CD4-positive, alpha-beta T cell (primary cell): ENCODE data around the gene ZNF3. TPM values are rescaled to one million over a fixed set of nuclear protein-coding genes. Genes with fewer than 3 reads are reported as not detected.

Source experiments
- ATAC-seq: fragments of 200-7000 bp; cut with Tn5 transposase; one replicate; pipeline ENCODE4 v1.10.0; 2022; ENCODE audit warnings: mild to moderate bottlenecking; ENCODE audit not compliant: poor library complexity
- CTCF ChIA-PET: fragments of 350-600 bp; sonication (Branson Sonifier 250); formaldehyde crosslinking; loops from one replicate; lab custom pipeline; 2021; ENCODE audit warnings: antibody characterized with exemption, inconsistent platforms; lab: Charles Lee
- POLR2A ChIA-PET: fragments of 350-600 bp; sonication (Branson Sonifier 250); formaldehyde crosslinking; loops from one replicate; lab custom pipeline; 2021; ENCODE audit warnings: antibody characterized with exemption, inconsistent platforms; lab: Charles Lee
- DNase-seq, 14 experiments: peaks; one replicate each; pipeline ENCODE4 v3.0.0-alpha.2; 2013 to 2020; ENCODE audit warnings: mixed read lengths in 2 of 14
- H3K27ac ChIP-seq, 2 donors: one replicate each; pipeline versions ENCODE4 v1.5.1 to v1.7.0; 2013; ENCODE audit warnings: low read length in 2 of 2, low read depth in 1 of 2, mild to moderate bottlenecking in 1 of 2
- H3K27me3 ChIP-seq, 2 experiments: 1 replicate in 1 of 2; 2 replicates in 1 of 2; pipeline versions ENCODE4 v1.6.1 to v1.7.0; 2013; ENCODE audit warnings: low read length in 2 of 2, control low read depth in 1 of 2, mild to moderate bottlenecking in 1 of 2, moderate library complexity in 1 of 2; ENCODE audit not compliant: insufficient read depth in 2 of 2, control insufficient read depth in 1 of 2
- H3K36me3 ChIP-seq: one replicate; pipeline ENCODE4 v1.6.1; 2013; ENCODE audit warnings: low read length, control low read depth; ENCODE audit not compliant: insufficient read depth
- H3K4me1 ChIP-seq: one replicate; pipeline ENCODE4 v1.6.1; 2013; ENCODE audit warnings: low read length, control low read depth; ENCODE audit not compliant: insufficient read depth
- H3K4me3 ChIP-seq: one replicate; pipeline ENCODE4 v1.5.1; 2013; ENCODE audit warnings: mild to moderate bottlenecking, low read length, moderate library complexity
- H3K9me3 ChIP-seq, 2 experiments: 1 replicate in 1 of 2; 2 replicates in 1 of 2; pipeline versions ENCODE4 v1.6.1 to v1.7.0; 2013; ENCODE audit warnings: low read length in 2 of 2, mild to moderate bottlenecking in 2 of 2, control low read depth in 1 of 2, moderate library complexity in 1 of 2; ENCODE audit not compliant: control insufficient read depth in 1 of 2, insufficient read depth in 1 of 2
- H3K27ac Mint-ChIP-seq: one replicate; pipeline ENCODE4 v1.8.0; 2020; ENCODE audit warnings: mixed read lengths
- H3K27me3 Mint-ChIP-seq: one replicate; pipeline ENCODE4 v1.8.0; 2021; ENCODE audit warnings: mixed read lengths
- H3K36me3 Mint-ChIP-seq: one replicate; pipeline ENCODE4 v1.8.0; 2021; ENCODE audit warnings: low read depth, mixed read lengths
- H3K4me1 Mint-ChIP-seq: one replicate; pipeline ENCODE4 v1.8.0; 2021; ENCODE audit warnings: low read depth, mixed read lengths
- H3K4me3 Mint-ChIP-seq: one replicate; pipeline ENCODE4 v1.8.0; 2020; ENCODE audit warnings: mild to moderate bottlenecking, mixed read lengths
- H3K9me3 Mint-ChIP-seq: one replicate; pipeline ENCODE4 v1.8.0; 2020; ENCODE audit warnings: mixed read lengths
- CTCF ChIP-seq: fragments of 200-600 bp; IDR thresholded peaks from one replicate; pipeline ENCODE4 v1.8.0; 2022; ENCODE audit warnings: antibody characterized with exemption, mild to moderate bottlenecking
- intact Hi-C, 2 experiments: fragments of 100-400 bp; cut with DNase I in 1 of 2; cut with micrococcal nuclease in 1 of 2; formaldehyde crosslinking; loops; one replicate each; pipeline versions ENCODE4 v1.15.1 to v1.9.0; 2023 to 2025; cut with DNase I, micrococcal nuclease
- microRNA-seq: library from miRNA; unstranded; fragments of <30 nt; microRNA quantifications from one replicate; pipeline ENCODE4 v1.2.0, GENCODE V29; 2021; ENCODE audit warnings: borderline microRNAs expressed, borderline replicate concordance
- total RNA-seq, 174 experiments: library from RNA in 2 of 174; stranded (reverse) in 2 of 174; gene quantifications; one replicate each; pipeline ENCODE4 v1.2.3 and lab custom pipeline; 2021 to 2026

The ZNF3 gene
- total RNA-seq, 2 experiments from 2014 or later = 38.3 to 40.3 TPM

- Histone ChIP-seq H3K36me3 (peaks cover 39% of the 10 kb centered on the region), H3K4me1 (peaks cover 16% of the 10 kb centered on the region), H3K27me3 (no peaks in the 10 kb centered on the region), H3K4me3 (no peak overlapping the region), H3K9me3 (no peaks in the 10 kb centered on the region), H3K27ac (no peak overlapping the region)
- POLR2A ChIA-PET = interaction anchor here (1.5 kb wide), 1 partner anchor 92 kb away, joined by 3 read pairs; the partner anchor contains the start of gene GJC3
- Mint-ChIP-seq H3K9me3 (no peaks in the 10 kb centered on the region), H3K4me1 (peaks cover 25% of the 10 kb centered on the region), H3K27ac (peak overlapping the region; percentile 8), H3K27me3 (no peaks in the 10 kb centered on the region), H3K4me3 (no peak overlapping the region), H3K36me3 (peaks cover 67% of the 10 kb centered on the region)
- CTCF ChIA-PET = interaction anchor here (0.7 kb wide), 1 partner anchor 647 kb away, joined by 4 read pairs; the partner anchor contains the start of gene ARPC1B
- ATAC-seq = no peak
- DNase-seq = no peak
- TF ChIP-seq CTCF = no peak
- intact Hi-C loops = no loop called here
These were observed 60.2 kb downstream of the ZNF3 start for GRCh38 chr7:100021297-100021696.

Small RNA genes within 50 kb of the gene (microRNA-seq; reads per million reads assigned to microRNA genes)
- gene MIR106B = 4,594 reads per million, percentile 94 among the genes with 10 or more reads in this experiment
- gene MIR25 = 745 reads per million, percentile 83 among the genes with 10 or more reads in this experiment
- gene MIR93 = 2,197 reads per million, percentile 91 among the genes with 10 or more reads in this experiment

Other genes starting within 250 kb of the ZNF3 start
- gene OR2AE1, start 204.7 kb downstream of the ZNF3 start, total RNA-seq = not detected
- 10 to 100 TPM; 22.8 to 23.1 TPM for gene TRIM4, start 162.2 kb downstream of the ZNF3 start, total RNA-seq
- under 1 TPM; 0.25 to 0.36 TPM for gene GJC3, start 152.1 kb downstream of the ZNF3 start, total RNA-seq
- not detected for gene AZGP1, start 105.7 kb downstream of the ZNF3 start, total RNA-seq
- gene ZKSCAN1, start 66.1 kb downstream of the ZNF3 start, total RNA-seq = 10 to 100 TPM; 42.3 to 45.0 TPM
- 1 to 10 TPM; 2.0 to 2.7 TPM for gene ZSCAN21, start 31.9 kb downstream of the ZNF3 start, total RNA-seq
- gene COPS6, start 7.2 kb upstream of the ZNF3 start, total RNA-seq = 10 to 100 TPM; 79.0 to 83.9 TPM
- 10 to 100 TPM; 54.5 to 56.0 TPM for gene MCM7, start 19.7 kb upstream of the ZNF3 start, total RNA-seq
- gene AP4M1, start 19.9 kb upstream of the ZNF3 start, total RNA-seq = 1 to 10 TPM; 2.8 to 4.0 TPM
- gene TAF6, start 37.6 kb upstream of the ZNF3 start, total RNA-seq = 10 to 100 TPM; 34.8 to 37.4 TPM
- 10 to 100 TPM; 22.5 to 25.6 TPM for gene CNPY4, start 37.9 kb upstream of the ZNF3 start, total RNA-seq
- gene MBLAC1, start 45.2 kb upstream of the ZNF3 start, total RNA-seq = 1 to 10 TPM; 3.7 to 4.4 TPM
- 100 to 1,000 TPM; 107 to 125 TPM for gene LAMTOR4, start 67.2 kb upstream of the ZNF3 start, total RNA-seq
- gene TRAPPC14, start 77.0 kb upstream of the ZNF3 start, total RNA-seq = 10 to 100 TPM; 37.9 to 42.6 TPM
- gene GAL3ST4, start 86.9 kb upstream of the ZNF3 start, total RNA-seq = 10 to 100 TPM; 12.7 to 13.2 TPM
- 10 to 100 TPM; 16.4 to 18.7 TPM for gene GPC2, start 95.7 kb upstream of the ZNF3 start, total RNA-seq
- gene STAG3, start 96.2 kb upstream of the ZNF3 start, total RNA-seq = 1 to 10 TPM; 4.0 to 5.5 TPM
- 10 to 100 TPM; 30.1 to 33.2 TPM for gene PVRIG, start 138.2 kb upstream of the ZNF3 start, total RNA-seq
- gene SPDYE3, start 226.0 kb upstream of the ZNF3 start, total RNA-seq = not detected